H9 (cell line): Measurements from ENCODE around the gene KNSTRN. TPM values are rescaled to one million over a fixed set of nuclear protein-coding genes. Genes with fewer than 3 reads are reported as not detected.

Source experiments
- DNase-seq: peaks from one replicate; pipeline ENCODE4 v3.0.0-alpha.2; 2017
- H2AFZ ChIP-seq: one replicate; pipeline ENCODE4 v1.6.1; 2013; ENCODE audit warnings: mild to moderate bottlenecking, low read length, control low read depth, moderate library complexity
- H2AK5ac ChIP-seq: 2 replicates; pipeline ENCODE4 v1.6.1; 2013; ENCODE audit warnings: low read length, control low read depth, mixed read lengths; ENCODE audit not compliant: insufficient read length
- H2BK120ac ChIP-seq: one replicate; pipeline ENCODE4 v1.6.1; 2013; ENCODE audit warnings: low read depth, mild to moderate bottlenecking, low read length, control low read depth, inconsistent platforms; ENCODE audit not compliant: poor library complexity, severe bottlenecking
- H2BK12ac ChIP-seq: 2 replicates; pipeline ENCODE4 v1.6.1; 2013; ENCODE audit warnings: low read length, control low read depth, mixed read lengths, low read depth; ENCODE audit not compliant: insufficient read length
- H2BK15ac ChIP-seq: 2 replicates; pipeline ENCODE4 v1.6.1; 2013; ENCODE audit warnings: low read depth, low read length, control low read depth
- H2BK20ac ChIP-seq: one replicate; pipeline ENCODE4 v1.6.1; 2013; ENCODE audit warnings: low read depth, mild to moderate bottlenecking, low read length, control low read depth, inconsistent platforms; ENCODE audit not compliant: poor library complexity, severe bottlenecking
- H2BK5ac ChIP-seq: 2 replicates; pipeline ENCODE4 v1.6.1; 2013; ENCODE audit warnings: low read length, control low read depth, mixed read lengths; ENCODE audit not compliant: insufficient read length
- H3K14ac ChIP-seq: 2 replicates; pipeline ENCODE4 v1.6.1; 2013; ENCODE audit warnings: low read length, control low read depth; ENCODE audit not compliant: insufficient read depth
- H3K18ac ChIP-seq: 2 replicates; pipeline ENCODE4 v1.6.1; 2013; ENCODE audit warnings: low read depth, mild to moderate bottlenecking, mixed read lengths, low read length, control low read depth; ENCODE audit not compliant: insufficient read length
- H3K23ac ChIP-seq: 2 replicates; pipeline ENCODE4 v1.6.1; 2013; ENCODE audit warnings: low read length, control low read depth, mixed read lengths, low read depth; ENCODE audit not compliant: insufficient read length
- H3K23me2 ChIP-seq: 2 replicates; pipeline ENCODE4 v1.6.1; 2013; ENCODE audit warnings: low read depth, mild to moderate bottlenecking, mixed read lengths, low read length, control low read depth; ENCODE audit not compliant: insufficient read length, poor library complexity, severe bottlenecking
- H3K27ac ChIP-seq: 2 replicates; pipeline ENCODE4 v1.5.1; 2013; ENCODE audit warnings: low read length, control low read depth, mixed read lengths, low read depth; ENCODE audit not compliant: insufficient read length
- H3K27me3 ChIP-seq: 2 replicates; pipeline ENCODE4 v1.6.1; 2013; ENCODE audit warnings: low read length, control low read depth, inconsistent platforms; ENCODE audit not compliant: insufficient read depth
- H3K4ac ChIP-seq: 2 replicates; pipeline ENCODE4 v1.6.1; 2013; ENCODE audit warnings: low read depth, mild to moderate bottlenecking, control low read depth, inconsistent platforms, low read length, moderate library complexity
- H3K4me1 ChIP-seq: 2 replicates; pipeline ENCODE4 v1.6.1; 2013; ENCODE audit warnings: low read length, control low read depth, inconsistent platforms; ENCODE audit not compliant: insufficient read depth
- H3K4me2 ChIP-seq: 2 replicates; pipeline ENCODE4 v1.6.1; 2013; ENCODE audit warnings: low read length, control low read depth, mixed read lengths; ENCODE audit not compliant: insufficient read length, insufficient read depth
- H3K56ac ChIP-seq: 2 replicates; pipeline ENCODE4 v1.6.1; 2013; ENCODE audit warnings: low read depth, mild to moderate bottlenecking, mixed read lengths, low read length, control low read depth; ENCODE audit not compliant: insufficient read length
- H3K79me1 ChIP-seq: 2 replicates; pipeline ENCODE4 v1.6.1; 2013; ENCODE audit warnings: low read depth, mild to moderate bottlenecking, moderate library complexity, low read length, control low read depth, inconsistent platforms; ENCODE audit not compliant: insufficient read depth, poor library complexity, severe bottlenecking
- H3K79me2 ChIP-seq: 2 replicates; pipeline ENCODE4 v1.6.1; 2013; ENCODE audit warnings: low read length, control low read depth, inconsistent platforms; ENCODE audit not compliant: insufficient read depth
- H3K9ac ChIP-seq: 2 replicates; pipeline ENCODE4 v1.6.1; 2013; ENCODE audit warnings: low read length, control low read depth, mixed read lengths; ENCODE audit not compliant: insufficient read length; ENCODE audit errors: extremely low read depth
- H3K9me3 ChIP-seq: one replicate; pipeline ENCODE4 v1.6.1; 2013; ENCODE audit warnings: low read depth, low read length, inconsistent platforms; ENCODE audit not compliant: control insufficient read depth
- H3T11ph ChIP-seq: one replicate; pipeline ENCODE4 v1.6.1; 2013; ENCODE audit warnings: mild to moderate bottlenecking, low read length, control low read depth, inconsistent platforms
- H4K20me1 ChIP-seq: one replicate; pipeline ENCODE4 v1.6.1; 2013; ENCODE audit not compliant: control insufficient read depth, insufficient read length, insufficient read depth
- H4K5ac ChIP-seq: 2 replicates; pipeline ENCODE4 v1.6.1; 2013; ENCODE audit warnings: low read depth, mild to moderate bottlenecking, mixed read lengths, low read length, control low read depth; ENCODE audit not compliant: insufficient read length
- H4K8ac ChIP-seq: replicated peaks from 2 replicates; pipeline ENCODE4 v1.6.1; 2013; ENCODE audit warnings: low read length, control low read depth, mixed read lengths, low read depth; ENCODE audit not compliant: insufficient read length
- H4K91ac ChIP-seq: 2 replicates; pipeline ENCODE4 v1.6.1; 2013; ENCODE audit warnings: low read depth, mild to moderate bottlenecking, moderate library complexity, mixed read lengths, low read length, control low read depth; ENCODE audit not compliant: insufficient read length
- H3K27ac Mint-ChIP-seq, 3 experiments: 2 replicates in 2 of 3; 3 replicates in 1 of 3; pipeline ENCODE4 v1.8.0; 2020 to 2021; ENCODE audit warnings: mixed read lengths in 3 of 3, mild to moderate bottlenecking in 1 of 3, moderate library complexity in 1 of 3
- H3K27me3 Mint-ChIP-seq: 2 replicates; pipeline ENCODE4 v1.8.0; 2021; ENCODE audit warnings: low read depth, mild to moderate bottlenecking, moderate library complexity, mixed read lengths
- H3K36me3 Mint-ChIP-seq, 3 experiments: 2 replicates in 2 of 3; 3 replicates in 1 of 3; pipeline ENCODE4 v1.8.0; 2020 to 2021; ENCODE audit warnings: low read depth in 3 of 3, mixed read lengths in 3 of 3; ENCODE audit not compliant: insufficient read depth in 1 of 3
- H3K4me1 Mint-ChIP-seq, 2 experiments: 2 replicates each; pipeline ENCODE4 v1.8.0; 2020; ENCODE audit warnings: mixed read lengths in 2 of 2
- H3K4me3 Mint-ChIP-seq, 2 experiments: 2 replicates in 1 of 2; 3 replicates in 1 of 2; pipeline ENCODE4 v1.8.0; 2020 to 2021; ENCODE audit warnings: mild to moderate bottlenecking in 2 of 2, mixed read lengths in 2 of 2, moderate library complexity in 1 of 2
- H3K9me3 Mint-ChIP-seq, 2 experiments: 2 replicates in 1 of 2; 3 replicates in 1 of 2; pipeline ENCODE4 v1.8.0; 2020; ENCODE audit warnings: mild to moderate bottlenecking in 2 of 2, mixed read lengths in 2 of 2, moderate library complexity in 1 of 2
- CTCF ChIP-seq: fragments of 200-600 bp; sonication (generic); conservative IDR thresholded peaks from 3 replicates; pipeline ENCODE4 v1.8.0; 2021; ENCODE audit warnings: antibody characterized with exemption, mild to moderate bottlenecking
- WGBS: extraction: QIAGEN DNeasy Blood & Tissue Kit; methylation state at CpG from one replicate; pipeline ENCODE4 v1.1.7; 2013; ENCODE audit warnings: missing lambda C conversion rate, low lambda C conversion rate, mixed read lengths; ENCODE audit not compliant: insufficient read length; ENCODE audit errors: extremely low coverage; 5-methylcytosine and 5-hydroxymethylcytosine counted together
- total RNA-seq: library from RNA; stranded (reverse); gene quantifications from 2 replicates; pipeline ENCODE4 v1.2.1, GENCODE V29; 2021

KNSTRN gene
- total RNA-seq, 1 experiment from 2014 or later: 53.9 TPM

GRCh38 chr15:40429068-40429710, 46.7 kb downstream of the KNSTRN start:
- Histone ChIP-seq H3K18ac (no peak overlapping the region), H3K23me2 (no peaks in the 10 kb centered on the region), H3K56ac (no peak overlapping the region), H3K27me3 (no peaks in the 10 kb centered on the region; the same call in 1 of the 2 replicates), H4K8ac (no peak overlapping the region), H4K5ac (no peak overlapping the region), H4K91ac (no peak overlapping the region), H3K23ac (no peak overlapping the region), H3K79me1 (no peaks in the 10 kb centered on the region), H3K27ac (no peak overlapping the region), H2BK5ac (no peak overlapping the region), H2AK5ac (no peak overlapping the region), H3T11ph (no peak overlapping the region), H3K9ac (no peak overlapping the region), H2AFZ (no peak overlapping the region), H3K9me3 (no peaks in the 10 kb centered on the region), H4K20me1 (no peaks in the 10 kb centered on the region), H2BK12ac (no peak overlapping the region), H3K4me2 (no peak overlapping the region), H2BK120ac (no peak overlapping the region), H3K4me1 (peaks cover 6% of the 10 kb centered on the region; the same call in 1 of the 2 replicates), H2BK20ac (no peak overlapping the region), H3K79me2 (no peaks in the 10 kb centered on the region), H3K14ac (no peak overlapping the region; the same call in 1 of the 2 replicates), H3K4ac (no peak overlapping the region), H2BK15ac (no peak overlapping the region)
- DNase-seq: no peak
- TF ChIP-seq CTCF: no peak
- Mint-ChIP-seq H3K9me3 (no peaks in the 10 kb centered on the region), H3K27me3 (peaks cover 40% of the 10 kb centered on the region), H3K36me3 (no peaks in the 10 kb centered on the region; a peak in 1 of 7 replicates), H3K4me3 (no peak overlapping the region; a peak in 1 of 5 replicates), H3K4me1 (peaks cover 22 to 23% of the 10 kb centered on the region in 2 experiments), H3K27ac (no peak overlapping the region; a peak in 1 of 7 replicates)
- no CpG with 5 or more reads among the region's 10 CpGs for WGBS
